ENCODE results near the gene POC1B.

The POC1B gene

DNA sequence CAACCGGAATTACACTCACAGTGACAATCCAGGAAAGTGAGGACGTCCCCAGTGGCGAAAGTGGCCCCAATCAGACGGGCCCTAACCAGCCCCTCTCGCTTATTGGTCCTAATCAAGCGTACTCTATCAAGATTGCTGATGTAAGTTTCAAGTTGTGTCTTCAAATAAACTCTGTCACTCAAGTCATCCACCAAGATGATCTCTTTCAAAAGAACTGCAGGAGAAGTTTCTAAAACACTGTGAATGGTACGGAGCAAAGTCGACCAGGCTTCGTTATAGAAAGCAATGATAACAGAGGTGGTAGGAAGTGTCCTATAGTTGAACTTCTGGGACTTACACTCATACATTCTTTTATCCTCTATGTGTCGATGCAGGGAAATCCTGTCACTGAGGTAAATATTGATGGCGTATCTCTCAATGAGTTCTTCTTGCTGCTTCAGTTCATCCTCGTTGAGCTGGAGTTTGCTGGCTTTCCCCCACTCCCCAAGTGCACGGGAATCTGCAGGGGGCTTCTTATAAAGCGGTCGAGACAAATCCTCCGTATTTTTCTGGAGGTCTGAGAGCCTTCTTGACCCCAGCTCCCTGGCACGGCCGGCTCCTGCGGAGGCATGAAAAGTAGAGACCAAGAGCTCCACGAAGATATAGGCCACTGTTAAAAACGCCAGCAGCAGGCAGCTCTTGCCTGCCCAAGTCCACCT lies 1.9 kb downstream of the POC1B start:
- H3K27ac Mint-ChIP-seq, result peak overlapping the region; percentile 96
- H3K4me1 Mint-ChIP-seq, result peaks cover 21 to 45% of the 10 kb centered on the region in 2 donors
- H3K4me3 Mint-ChIP-seq, result peak overlapping the region; percentile 92 to 93

DNA sequence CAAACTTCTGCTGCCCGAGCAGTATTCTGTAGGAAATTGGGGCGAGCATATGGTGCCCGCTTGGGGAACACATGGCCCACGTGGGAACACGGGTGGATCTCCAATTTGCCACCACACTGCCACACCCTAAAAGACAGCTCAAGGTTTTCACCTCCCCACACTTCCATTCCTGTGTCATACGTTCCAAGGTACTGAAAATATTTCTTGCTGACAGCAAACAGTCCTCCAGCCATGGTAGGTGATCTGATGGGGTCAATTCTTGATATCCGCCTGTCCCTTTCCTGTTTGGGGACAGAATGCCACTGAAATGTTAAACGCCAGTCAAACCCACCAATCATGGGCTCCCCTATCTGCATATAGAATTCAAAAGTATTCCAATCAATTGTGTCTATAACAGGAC lies 2.5 kb downstream of the POC1B start:
- ATAC-seq (replicated peaks) (no peak), DNase-seq (no peak)
- Mint-ChIP-seq H3K27me3 (no peaks in the 10 kb centered on the region), H3K36me3 (peaks cover 18 to 27% of the 10 kb centered on the region in 2 donors), H3K9me3 (no peaks in the 10 kb centered on the region), H3K4me1 (peaks cover 24 to 47% of the 10 kb centered on the region in 2 donors), H3K4me3 (peak overlapping the region; percentile 92 to 93), H3K27ac (peak overlapping the region; percentile 56)

More for the DNA sequence above, 1.9 kb downstream of the POC1B start:
- no peaks in the 10 kb centered on the region for H3K9me3 Mint-ChIP-seq
- DNase-seq (no peak), ATAC-seq (replicated peaks) (no peak)
- H3K27me3 Mint-ChIP-seq, result no peaks in the 10 kb centered on the region
- peaks cover 18 to 22% of the 10 kb centered on the region in 2 donors for H3K36me3 Mint-ChIP-seq

DNA sequence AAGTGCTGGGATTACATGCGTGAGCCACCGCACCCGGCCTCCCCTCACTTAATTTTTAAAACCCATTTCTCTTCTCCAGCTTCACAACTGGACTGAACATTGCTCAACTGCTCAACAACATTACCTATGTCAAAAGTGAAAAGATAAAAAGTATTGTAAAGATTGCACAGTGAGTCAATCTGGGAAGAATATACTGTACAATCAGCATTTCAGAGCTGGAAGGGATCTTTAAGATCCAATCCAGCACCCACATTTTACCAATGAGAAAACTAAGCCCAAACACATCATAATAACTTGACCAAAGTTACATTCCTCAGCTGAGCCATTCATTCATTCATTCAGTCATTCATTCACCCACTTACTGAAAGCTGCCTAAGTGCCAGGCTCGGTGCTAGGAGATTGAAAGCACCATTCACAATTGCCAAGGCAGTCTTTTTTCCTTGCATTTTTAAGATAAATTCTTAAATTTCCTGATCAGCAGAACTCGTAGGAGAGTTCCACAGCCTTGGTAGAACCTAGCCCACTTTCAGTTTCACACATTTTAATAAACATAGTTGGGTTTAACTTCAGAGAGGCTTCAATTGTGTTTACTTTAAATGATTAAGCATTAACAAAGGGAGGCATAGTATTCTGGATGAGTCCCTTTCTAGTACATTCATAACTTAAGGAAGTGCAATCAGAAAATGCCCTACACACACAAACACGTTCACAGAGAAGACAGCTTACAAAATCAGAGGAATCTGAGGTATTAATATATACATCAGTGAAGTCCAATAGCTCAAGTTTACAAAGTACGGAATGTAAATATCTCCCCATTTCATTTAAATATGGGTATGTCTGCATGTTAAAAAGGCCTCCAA lies 4.3 kb downstream of the POC1B start:
- Mint-ChIP-seq H3K4me1 (peaks cover 23 to 40% of the 10 kb centered on the region in 2 donors), H3K27me3 (no peaks in the 10 kb centered on the region), H3K4me3 (peak overlapping the region; percentile 29 to 43), H3K27ac (no peak overlapping the region), H3K9me3 (no peaks in the 10 kb centered on the region), H3K36me3 (peaks cover 18 to 31% of the 10 kb centered on the region in 2 donors)
- DNase-seq, result no peak
- no peak for ATAC-seq (replicated peaks)

DNA sequence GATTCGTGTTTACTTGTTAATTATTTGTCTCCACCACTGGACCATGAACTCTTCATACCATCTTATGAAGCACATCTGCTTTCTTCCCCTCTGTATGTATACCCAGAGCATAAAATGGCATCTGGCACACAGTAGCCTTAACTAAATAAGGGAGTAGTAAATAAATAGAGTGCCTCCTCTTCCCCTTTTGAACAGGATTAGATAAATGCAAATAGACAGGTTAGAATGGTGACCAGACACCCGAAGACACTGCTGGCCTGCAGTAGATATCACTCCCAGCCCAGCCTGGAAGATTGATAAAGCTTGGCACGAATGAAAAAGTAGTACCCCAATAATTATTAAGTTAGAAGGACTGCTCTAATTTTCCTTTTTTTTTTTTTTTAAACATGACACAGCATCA lies 8.1 kb downstream of the POC1B start:
- H3K4me1 Mint-ChIP-seq, result peaks cover 18 to 20% of the 10 kb centered on the region in 2 donors

DNA sequence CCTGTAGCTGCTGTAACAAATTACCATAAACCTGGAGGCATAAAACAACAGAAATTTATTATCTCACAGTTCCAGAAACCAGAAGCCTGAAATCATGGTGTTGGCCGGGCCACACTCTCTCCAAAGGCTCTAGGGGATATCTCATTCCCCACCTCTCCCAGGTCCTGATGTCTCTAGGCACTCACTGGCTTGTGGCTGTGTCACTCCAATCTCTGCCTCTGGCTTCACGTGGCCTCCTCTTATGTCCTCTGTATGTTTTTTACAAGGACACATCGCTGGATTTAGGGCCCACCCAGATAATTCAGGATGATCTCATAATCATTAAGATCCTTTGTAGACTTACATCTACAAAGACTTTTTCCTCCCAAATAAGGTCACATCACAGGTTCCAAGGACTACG lies 9.2 kb downstream of the POC1B start:
- DNase-seq (no peak), ATAC-seq (replicated peaks) (no peak)
- no peaks in the 10 kb centered on the region for H3K27me3 Mint-ChIP-seq
- H3K27ac Mint-ChIP-seq, result no peak overlapping the region
- no peak overlapping the region for H3K4me3 Mint-ChIP-seq
- no peaks in the 10 kb centered on the region for H3K9me3 Mint-ChIP-seq
- H3K36me3 Mint-ChIP-seq, result peaks cover 1 to 14% of the 10 kb centered on the region in 2 donors
- H3K4me1 Mint-ChIP-seq, result peaks cover 12 to 16% of the 10 kb centered on the region in 2 donors

More for the DNA sequence above, 8.1 kb downstream of the POC1B start:
- Mint-ChIP-seq H3K4me3 (no peak overlapping the region), H3K27ac (no peak overlapping the region), H3K36me3 (peaks cover 2 to 20% of the 10 kb centered on the region in 2 donors), H3K9me3 (no peaks in the 10 kb centered on the region), H3K27me3 (no peaks in the 10 kb centered on the region)
- DNase-seq (no peak), ATAC-seq (replicated peaks) (no peak)

DNA sequence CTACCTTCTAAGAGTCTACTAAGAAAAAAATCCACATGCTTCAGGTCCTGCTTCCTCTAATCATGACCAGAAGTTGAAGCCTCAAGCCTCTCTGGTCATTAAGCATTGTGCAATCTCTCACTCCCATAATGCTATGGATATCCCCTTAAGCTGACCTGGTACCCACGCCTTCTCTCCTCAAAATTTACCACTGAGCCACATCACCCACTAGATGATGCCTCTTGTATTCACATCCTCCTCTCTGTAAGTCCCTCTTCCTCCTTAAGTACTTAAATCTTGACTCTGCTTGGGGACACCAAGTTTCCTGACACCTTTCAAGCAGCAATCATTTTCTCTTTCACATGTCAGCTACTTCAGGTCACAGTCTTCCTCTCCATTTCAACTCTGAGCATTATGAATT lies 11.1 kb downstream of the POC1B start:
- Mint-ChIP-seq H3K27ac (no peak overlapping the region), H3K27me3 (no peaks in the 10 kb centered on the region), H3K4me3 (no peak overlapping the region), H3K36me3 (peaks cover 3 to 8% of the 10 kb centered on the region in 2 donors), H3K9me3 (no peaks in the 10 kb centered on the region), H3K4me1 (peaks cover 7 to 11% of the 10 kb centered on the region in 2 donors)
- DNase-seq (no peak), ATAC-seq (replicated peaks) (peak; percentile 89 to 95)

DNA sequence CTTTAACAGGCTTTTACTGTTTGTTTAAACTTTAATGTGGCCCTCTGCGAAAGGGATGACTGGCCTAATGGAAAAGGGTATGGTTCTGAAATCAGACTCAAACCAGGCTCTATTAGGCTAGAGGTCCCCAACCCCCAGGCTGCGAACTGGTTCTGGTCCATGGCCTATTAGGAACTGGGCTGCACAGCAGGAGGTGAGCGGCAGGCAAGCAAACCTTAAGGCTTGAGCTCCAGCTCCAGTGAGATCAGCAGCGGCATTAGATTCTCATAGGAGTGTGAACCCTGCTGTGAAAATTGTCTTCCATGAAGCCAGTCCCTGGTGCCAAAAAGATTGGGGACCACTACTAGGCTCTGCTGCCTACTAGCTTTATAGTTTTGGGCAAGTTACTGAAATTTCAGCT lies 12.3 kb downstream of the POC1B start:
- peaks cover 3 to 4% of the 10 kb centered on the region in 2 donors for H3K36me3 Mint-ChIP-seq
- no peaks in the 10 kb centered on the region for H3K27me3 Mint-ChIP-seq
- no peak for ATAC-seq (replicated peaks)
- peaks cover 2 to 7% of the 10 kb centered on the region in 2 donors for H3K4me1 Mint-ChIP-seq
- no peaks in the 10 kb centered on the region for H3K9me3 Mint-ChIP-seq
- H3K4me3 Mint-ChIP-seq, result no peak overlapping the region
- no peak overlapping the region for H3K27ac Mint-ChIP-seq
- DNase-seq, result no peak

DNA sequence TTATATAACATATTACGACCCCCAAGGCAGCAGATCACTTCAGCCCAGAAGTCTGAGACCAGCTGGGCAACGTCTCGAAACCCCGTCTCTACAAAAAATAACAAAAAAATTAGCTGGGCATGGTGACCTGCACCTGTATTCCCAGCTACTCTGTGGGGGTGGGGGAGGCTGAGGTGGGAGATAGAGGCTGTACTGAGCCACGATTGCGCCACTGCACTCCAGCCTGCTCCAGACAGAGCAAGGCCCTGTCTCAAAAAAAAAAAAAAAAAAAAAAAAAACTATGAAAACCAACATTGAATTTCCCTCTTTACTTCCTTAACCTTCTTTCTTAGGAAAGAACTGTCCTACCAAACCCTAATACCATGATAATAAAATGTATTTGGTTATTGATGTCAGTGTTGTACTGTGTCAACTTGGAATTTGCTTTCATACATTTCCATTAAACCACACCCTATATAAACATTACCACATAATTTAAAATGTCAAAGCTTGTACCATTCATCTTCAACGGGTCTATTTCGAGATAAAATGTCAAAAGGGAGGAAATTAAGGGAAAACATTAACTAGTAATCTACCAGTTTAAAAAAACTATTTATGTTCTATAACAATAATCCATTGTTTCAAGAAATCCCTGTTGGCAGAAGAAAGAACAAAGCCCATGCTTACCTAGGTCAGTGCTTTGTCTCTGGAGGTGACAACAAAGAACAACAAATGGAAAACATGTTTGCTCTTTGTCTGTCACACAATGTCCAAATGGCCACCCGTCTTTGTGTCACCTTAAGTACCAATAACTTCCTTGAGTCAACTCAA lies 18.6 kb downstream of the POC1B start:
- Mint-ChIP-seq H3K4me3 (no peak overlapping the region), H3K27ac (no peak overlapping the region), H3K36me3 (peaks cover 3 to 5% of the 10 kb centered on the region in 2 donors), H3K4me1 (peaks cover 5 to 6% of the 10 kb centered on the region in 2 donors), H3K27me3 (no peaks in the 10 kb centered on the region), H3K9me3 (no peaks in the 10 kb centered on the region)
- DNase-seq, result no peak
- ATAC-seq (replicated peaks), result no peak

DNA sequence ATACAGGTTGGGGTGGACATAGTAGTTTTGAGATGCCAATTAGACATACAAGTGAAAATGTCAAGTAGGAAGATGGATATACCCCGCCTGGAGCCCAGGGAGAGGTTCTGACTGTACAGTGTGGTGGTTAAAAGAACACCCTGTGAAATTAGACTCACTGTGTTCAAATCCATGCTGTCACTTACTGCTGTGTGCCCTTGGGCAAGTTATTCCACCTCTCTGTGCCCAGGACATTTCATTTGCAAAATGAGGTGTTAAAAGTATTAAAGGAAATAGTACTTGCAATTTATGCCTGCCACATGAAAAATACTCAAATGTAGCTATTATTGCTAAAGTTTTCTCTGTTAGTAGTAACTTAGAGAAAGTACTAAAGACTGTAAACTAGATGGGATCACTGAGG lies 19.8 kb downstream of the POC1B start:
- Mint-ChIP-seq H3K4me3 (no peak overlapping the region), H3K4me1 (peaks cover 5 to 6% of the 10 kb centered on the region in 2 donors), H3K36me3 (peaks cover 1 to 10% of the 10 kb centered on the region in 2 donors), H3K9me3 (no peaks in the 10 kb centered on the region), H3K27me3 (no peaks in the 10 kb centered on the region), H3K27ac (no peak overlapping the region)
- DNase-seq, result no peak
- no peak for ATAC-seq (replicated peaks)

DNA sequence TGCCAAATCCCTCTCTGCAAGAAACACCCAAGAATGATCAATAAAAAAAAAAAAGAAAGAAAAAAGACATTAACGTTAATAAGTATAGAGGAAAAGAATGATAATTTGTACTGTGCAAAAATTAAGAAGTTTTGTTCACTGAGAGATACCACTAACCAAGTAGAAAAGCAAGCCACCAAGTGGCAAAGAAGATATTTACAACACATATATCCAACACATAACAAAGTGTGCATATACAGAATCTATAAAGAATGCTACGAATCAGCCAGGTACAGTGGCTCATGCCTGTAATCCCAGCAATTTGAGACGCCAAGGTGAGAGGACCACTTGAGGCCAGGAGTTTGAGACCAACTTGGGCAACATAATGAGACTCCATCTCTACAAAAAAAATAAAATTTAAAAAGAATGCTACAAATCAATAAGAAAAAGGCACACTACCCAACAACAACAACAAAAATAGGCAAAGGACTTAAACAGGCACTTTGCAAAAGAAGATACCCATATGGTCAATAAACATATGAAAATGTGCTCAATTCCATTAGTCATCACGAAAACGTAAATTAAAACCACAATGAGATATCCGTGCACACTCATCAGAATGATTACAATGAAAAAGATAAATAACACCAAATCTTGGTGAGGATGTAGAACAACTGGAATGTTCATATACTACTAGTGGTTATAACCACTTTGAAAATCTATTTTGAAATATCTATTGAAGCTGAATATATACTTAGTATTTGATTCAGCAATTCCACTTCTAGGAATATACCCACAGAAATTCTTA lies 21.1 kb downstream of the POC1B start:
- DNase-seq, result no peak
- Mint-ChIP-seq H3K27me3 (no peaks in the 10 kb centered on the region), H3K4me3 (no peak overlapping the region), H3K4me1 (peaks cover 5 to 6% of the 10 kb centered on the region in 2 donors), H3K27ac (no peak overlapping the region), H3K9me3 (no peaks in the 10 kb centered on the region), H3K36me3 (peaks cover 2 to 12% of the 10 kb centered on the region in 2 donors)
- no peak for ATAC-seq (replicated peaks)

DNA sequence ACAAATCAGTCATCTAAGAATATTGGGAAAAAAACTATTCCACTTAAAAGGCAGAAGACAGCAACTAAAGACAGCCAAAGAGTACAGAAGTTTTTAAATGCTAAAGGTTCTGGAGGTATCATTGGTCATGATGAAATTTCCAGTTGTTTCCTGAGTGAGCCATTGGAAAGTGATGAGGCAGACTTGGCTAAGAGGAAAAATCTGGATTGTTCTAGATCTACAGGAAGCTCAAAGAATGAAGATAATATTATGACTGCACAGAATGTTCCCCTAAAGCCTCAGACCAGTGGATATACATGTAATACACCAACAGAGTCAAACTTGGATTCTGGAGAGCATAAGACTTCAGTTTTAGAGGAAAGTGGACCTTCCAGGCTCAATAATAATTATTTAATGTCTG lies 24.1 kb downstream of the POC1B start:
- Mint-ChIP-seq H3K27ac (no peak overlapping the region), H3K4me3 (no peak overlapping the region), H3K4me1 (peaks cover 5 to 6% of the 10 kb centered on the region in 2 donors), H3K9me3 (no peaks in the 10 kb centered on the region), H3K27me3 (no peaks in the 10 kb centered on the region), H3K36me3 (peaks cover 2 to 17% of the 10 kb centered on the region in 2 donors)
- ATAC-seq (replicated peaks) (no peak), DNase-seq (no peak)

DNA sequence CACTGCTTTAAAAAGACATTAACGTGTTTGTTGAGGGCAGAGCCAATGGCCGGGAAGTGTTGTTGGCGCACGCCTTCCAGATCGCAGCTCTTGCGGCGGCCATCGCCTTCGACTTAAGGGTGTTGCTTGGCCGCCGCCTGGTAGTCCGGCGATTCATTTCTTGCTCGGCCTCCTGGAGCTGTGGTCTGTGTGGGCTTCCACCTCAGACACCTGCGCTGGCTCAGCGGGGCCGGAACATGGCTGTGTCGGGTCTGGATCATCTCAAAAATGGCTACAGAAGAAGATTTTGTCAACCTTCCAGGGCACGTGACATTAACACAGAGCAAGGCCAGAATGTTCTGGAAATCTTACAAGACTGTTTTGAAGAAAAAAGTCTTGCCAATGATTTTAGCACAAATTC lies 26.0 kb downstream of the POC1B start:
- peaks cover 8 to 25% of the 10 kb centered on the region in 2 donors for H3K36me3 Mint-ChIP-seq
- no peaks in the 10 kb centered on the region for H3K27me3 Mint-ChIP-seq
- no peaks in the 10 kb centered on the region for H3K9me3 Mint-ChIP-seq
- ATAC-seq (replicated peaks), result no peak
- H3K4me1 Mint-ChIP-seq, result peaks cover 10 to 15% of the 10 kb centered on the region in 2 donors
- no peak overlapping the region for H3K4me3 Mint-ChIP-seq
- no peak for DNase-seq
- H3K27ac Mint-ChIP-seq, result no peak overlapping the region

DNA sequence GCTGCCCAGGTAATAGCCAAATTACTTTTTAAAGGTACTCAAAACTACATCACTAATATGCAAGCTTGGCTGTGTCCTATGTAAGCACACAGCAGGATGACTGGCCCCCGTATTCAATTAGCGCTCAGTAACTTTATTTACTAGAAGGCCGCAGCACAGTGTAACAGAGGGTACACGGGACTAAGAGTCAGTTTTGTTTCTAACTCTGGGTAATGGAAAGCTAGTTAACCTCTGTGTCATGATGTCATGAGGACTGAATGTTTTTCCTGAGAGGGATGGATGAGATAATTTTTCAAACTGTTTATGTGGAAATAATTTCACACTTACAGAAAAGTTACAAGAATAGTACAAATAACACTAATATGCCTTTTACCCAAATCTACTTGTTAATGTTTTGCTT lies 28.4 kb downstream of the POC1B start:
- H3K27me3 Mint-ChIP-seq, result no peaks in the 10 kb centered on the region
- peaks cover 25 to 39% of the 10 kb centered on the region in 2 donors for H3K4me1 Mint-ChIP-seq
- H3K36me3 Mint-ChIP-seq, result peaks cover 8 to 39% of the 10 kb centered on the region in 2 donors
- H3K9me3 Mint-ChIP-seq, result no peaks in the 10 kb centered on the region
- no peak for ATAC-seq (replicated peaks)
- H3K27ac Mint-ChIP-seq, result no peak overlapping the region
- no peak overlapping the region for H3K4me3 Mint-ChIP-seq
- DNase-seq, result no peak

All from stimulated activated naive B cell treated with anti-CD40 and anti-IgM and Interleukin-4, amounts not matched to agents 10 μg/mL and 1 μg/mL and 100 μg/mL, for 72 hours (primary cell).